Raji (cell line): ENCODE data around the gene SEC14L5.

Source experiments
- POLR2A ChIP-seq: IDR thresholded peaks from 2 replicates; pipeline ENCODE4 v1.6.1; 2011; ENCODE audit warnings: low read depth, low read length, control low read depth; ENCODE audit not compliant: insufficient read depth

Gene SEC14L5

GRCh38 chr16:4957720-4958509 is at the start of gene SEC14L5:
Gene SEC14L5, plus strand, starts transcription at chr16:4958330. Its CDS starts 994 bp downstream, at chr16:4959324.
- no peak for TF ChIP-seq POLR2A

GRCh38 chr16:4908854-4909401 is 49.2 kb upstream of the SEC14L5 start:
- TF ChIP-seq POLR2A: no peak

GRCh38 chr16:4909825-4910224 is 48.3 kb upstream of the SEC14L5 start:
- no peak for TF ChIP-seq POLR2A

GRCh38 chr16:4910828-4911227 is 47.3 kb upstream of the SEC14L5 start:
- TF ChIP-seq POLR2A: no peak

- TF ChIP-seq POLR2A: no peak
These were observed 46.2 kb upstream of the SEC14L5 start for GRCh38 chr16:4911970-4912386.

DNA sequence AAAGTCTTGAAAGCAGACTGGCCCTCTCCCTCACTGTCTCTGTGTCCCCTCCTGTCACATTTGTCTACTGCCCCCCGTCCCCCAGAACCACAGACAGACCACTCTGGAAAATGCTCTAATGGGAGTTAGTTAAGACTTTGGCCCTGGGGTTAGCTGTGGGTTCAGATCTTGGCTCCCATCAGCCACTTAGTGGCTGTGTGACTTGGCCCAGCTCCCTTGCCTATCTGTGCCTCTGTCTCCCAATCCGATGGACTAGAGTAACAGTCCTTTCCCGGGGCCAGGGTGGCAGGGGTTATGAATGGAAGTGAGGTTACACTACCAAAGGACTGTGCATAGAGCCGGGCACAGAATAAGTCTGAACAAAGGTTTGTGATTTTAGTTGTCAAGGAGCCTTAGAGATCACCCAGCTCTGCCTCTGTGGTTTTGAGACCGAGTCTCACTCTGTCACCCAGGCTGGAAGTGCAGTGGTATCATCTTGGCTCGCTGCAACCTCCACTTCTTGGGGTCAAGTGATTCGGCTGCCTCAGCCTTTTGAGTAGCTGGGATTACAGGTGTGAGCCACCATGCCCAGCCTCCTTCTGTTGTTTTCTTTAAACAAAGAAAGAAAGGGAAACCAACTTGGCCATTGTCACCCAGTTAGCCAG is 44.9 kb upstream of the SEC14L5 start:
- no peak for TF ChIP-seq POLR2A

- TF ChIP-seq POLR2A: no peak
These were observed 44.2 kb upstream of the SEC14L5 start for GRCh38 chr16:4913774-4914525.

- TF ChIP-seq POLR2A: no peak
These were observed 43.5 kb upstream of the SEC14L5 start for GRCh38 chr16:4914528-4915225.

- no peak for TF ChIP-seq POLR2A
These were observed 42.8 kb upstream of the SEC14L5 start for GRCh38 chr16:4915226-4915761.

GRCh38 chr16:4917117-4917516 is 41.0 kb upstream of the SEC14L5 start:
- no peak for TF ChIP-seq POLR2A

DNA sequence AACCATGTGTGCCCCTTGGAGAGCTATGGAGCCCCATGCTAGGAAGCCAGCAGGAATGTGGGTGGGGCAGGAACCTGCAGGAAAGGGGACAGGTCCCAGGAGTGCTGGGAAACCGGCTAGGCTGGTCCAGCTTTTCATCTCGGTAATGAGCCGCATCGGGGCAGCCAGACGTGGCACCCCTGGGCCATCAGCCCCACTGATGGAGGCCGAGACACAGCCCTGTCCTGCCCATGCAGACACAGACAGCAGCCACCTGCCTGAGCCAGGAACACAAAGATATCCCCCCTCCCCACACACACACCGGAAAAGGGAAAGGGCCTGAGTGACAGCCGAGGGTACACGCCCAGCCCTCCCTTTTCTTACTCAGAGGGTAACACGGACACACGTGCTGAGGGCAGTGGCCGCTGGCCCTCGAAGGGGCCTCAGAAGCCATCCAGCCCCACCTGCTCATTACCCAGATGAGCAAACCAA is 39.3 kb upstream of the SEC14L5 start:
- TF ChIP-seq POLR2A: no peak

DNA sequence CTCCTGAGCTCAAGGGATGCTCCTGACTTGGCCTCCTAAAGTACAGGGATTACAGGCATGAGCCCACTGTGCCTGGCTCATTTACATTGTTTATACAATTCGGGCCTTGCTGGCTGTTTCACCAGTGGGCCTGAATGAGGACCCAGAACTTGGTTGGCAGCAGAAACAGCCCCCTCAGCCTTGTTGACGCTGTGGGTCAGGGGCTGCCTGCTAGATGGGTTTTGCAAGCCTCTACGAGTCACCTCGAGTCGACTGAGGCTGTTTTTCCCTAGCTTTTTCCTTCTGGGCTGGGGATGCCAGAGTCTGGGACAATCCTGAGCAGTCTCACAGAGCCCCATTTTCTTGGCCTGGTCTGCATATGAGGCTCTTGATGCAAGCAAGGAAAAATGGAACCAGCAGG is 37.3 kb upstream of the SEC14L5 start:
- TF ChIP-seq POLR2A: no peak

GRCh38 chr16:4922721-4923342 is 35.3 kb upstream of the SEC14L5 start:
- TF ChIP-seq POLR2A: no peak

GRCh38 chr16:4923853-4924252 is 34.3 kb upstream of the SEC14L5 start:
- no peak for TF ChIP-seq POLR2A

DNA sequence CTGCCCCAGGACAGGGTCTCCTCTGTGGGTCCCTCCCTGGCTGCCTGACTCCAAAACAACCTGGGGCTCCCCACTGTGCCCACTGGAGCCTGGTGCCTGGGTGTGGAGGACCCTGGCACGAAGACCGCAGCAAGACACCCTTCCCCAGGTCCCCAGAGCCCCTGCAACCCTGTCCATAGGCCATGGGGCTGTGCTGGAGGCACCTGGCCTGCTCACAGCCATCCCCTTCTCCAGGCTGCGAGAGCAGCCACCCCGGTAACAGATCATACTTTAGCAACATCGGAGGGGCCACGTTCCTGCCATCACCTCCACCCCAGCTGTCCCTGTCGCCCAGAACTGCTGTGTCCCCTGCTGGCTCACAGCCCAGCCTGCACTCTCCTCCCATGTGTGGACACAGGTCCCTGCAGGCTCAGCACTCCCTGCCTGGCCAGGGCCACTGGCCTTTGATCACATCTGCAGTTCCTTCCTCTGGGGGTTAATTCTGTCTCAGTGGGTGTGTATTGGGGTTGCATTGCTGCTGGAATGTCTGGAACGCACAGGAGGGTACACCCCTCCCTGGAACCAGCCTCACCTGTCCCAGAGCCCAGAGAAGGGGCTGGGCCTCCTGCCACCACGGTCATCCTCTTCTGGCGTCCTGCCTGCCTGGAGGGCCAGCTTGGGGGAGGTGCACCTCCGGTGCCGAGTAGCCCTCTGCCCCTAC is 33.4 kb upstream of the SEC14L5 start:
- no peak for TF ChIP-seq POLR2A
